ENCODE data around the gene CHMP1B. TPM values are rescaled to one million over a fixed set of nuclear protein-coding genes. Genes with fewer than 3 reads are reported as not detected.

The CHMP1B gene
- total RNA-seq, 1 donor from 2014 or later = 29.4 TPM

DNA sequence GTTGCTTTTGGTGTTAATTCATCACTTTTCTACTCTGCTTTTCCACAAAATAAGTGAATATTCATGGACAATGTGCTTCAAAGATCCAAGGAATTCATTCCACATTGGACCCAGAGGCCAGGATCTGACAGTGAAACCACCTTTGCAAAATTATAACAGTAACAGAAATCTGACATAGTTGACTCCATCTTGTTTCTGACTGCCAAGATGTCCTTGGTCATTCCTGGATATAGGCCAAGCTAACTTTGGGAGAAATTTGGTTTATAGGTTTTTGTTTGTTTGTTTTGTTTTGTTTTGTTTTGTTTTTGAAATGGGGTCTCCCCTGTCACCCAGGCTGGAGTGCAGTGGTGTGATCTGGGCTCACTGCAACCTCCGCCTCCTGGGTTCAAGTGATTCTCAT lies 46.6 kb downstream of the CHMP1B start:
- DNase-seq = no peak
- H3K27me3 Mint-ChIP-seq = no peaks in the 10 kb centered on the region
- intact Hi-C loops (cut with micrococcal nuclease) = no loop called here
- TF ChIP-seq, protein P1, sequence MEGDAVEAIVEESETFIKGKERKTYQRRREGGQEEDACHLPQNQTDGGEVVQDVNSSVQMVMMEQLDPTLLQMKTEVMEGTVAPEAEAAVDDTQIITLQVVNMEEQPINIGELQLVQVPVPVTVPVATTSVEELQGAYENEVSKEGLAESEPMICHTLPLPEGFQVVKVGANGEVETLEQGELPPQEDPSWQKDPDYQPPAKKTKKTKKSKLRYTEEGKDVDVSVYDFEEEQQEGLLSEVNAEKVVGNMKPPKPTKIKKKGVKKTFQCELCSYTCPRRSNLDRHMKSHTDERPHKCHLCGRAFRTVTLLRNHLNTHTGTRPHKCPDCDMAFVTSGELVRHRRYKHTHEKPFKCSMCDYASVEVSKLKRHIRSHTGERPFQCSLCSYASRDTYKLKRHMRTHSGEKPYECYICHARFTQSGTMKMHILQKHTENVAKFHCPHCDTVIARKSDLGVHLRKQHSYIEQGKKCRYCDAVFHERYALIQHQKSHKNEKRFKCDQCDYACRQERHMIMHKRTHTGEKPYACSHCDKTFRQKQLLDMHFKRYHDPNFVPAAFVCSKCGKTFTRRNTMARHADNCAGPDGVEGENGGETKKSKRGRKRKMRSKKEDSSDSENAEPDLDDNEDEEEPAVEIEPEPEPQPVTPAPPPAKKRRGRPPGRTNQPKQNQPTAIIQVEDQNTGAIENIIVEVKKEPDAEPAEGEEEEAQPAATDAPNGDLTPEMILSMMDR (IDR thresholded peaks at IDR 0.05) = no peak
- H3K27ac Mint-ChIP-seq = no peak overlapping the region
- peaks cover 7% of the 10 kb centered on the region for H3K4me1 Mint-ChIP-seq
- no peak overlapping the region for H3K4me3 Mint-ChIP-seq
- ATAC-seq (ENCODE audit: low read depth) = no peak
- CTCF ChIA-PET = no interaction called here
- H3K36me3 Mint-ChIP-seq (ENCODE audit: low read depth) = peaks cover 63% of the 10 kb centered on the region
- H3K9me3 Mint-ChIP-seq = no peaks in the 10 kb centered on the region
- POLR2A ChIA-PET = no interaction called here

DNA sequence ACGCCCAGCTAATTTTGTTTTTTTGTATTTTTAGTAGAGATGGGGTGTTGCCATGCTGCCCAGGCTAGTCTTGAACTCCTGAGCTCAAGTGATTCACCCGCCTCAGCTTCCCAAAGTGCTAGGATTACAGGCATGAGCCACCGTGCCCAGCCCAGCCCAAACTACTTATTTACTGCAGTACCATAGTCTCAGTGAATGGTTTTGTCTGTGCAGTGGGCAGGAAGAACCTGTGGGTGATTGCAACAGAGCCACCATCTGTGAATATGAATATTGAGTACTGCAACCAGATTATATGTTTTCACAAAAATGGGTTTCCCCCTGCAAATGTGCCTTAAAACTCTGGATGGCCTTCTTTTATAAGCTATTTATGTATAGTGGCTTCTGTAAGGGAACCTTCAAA lies 47.9 kb downstream of the CHMP1B start:
- ATAC-seq (ENCODE audit: low read depth) (no peak), DNase-seq (no peak)
- TF ChIP-seq, protein P1 (IDR thresholded peaks at IDR 0.05) = no peak
- Mint-ChIP-seq H3K9me3 (no peaks in the 10 kb centered on the region), H3K4me3 (no peak overlapping the region), H3K4me1 (peaks cover under 1% of the 10 kb centered on the region), H3K27me3 (no peaks in the 10 kb centered on the region), H3K27ac (no peak overlapping the region), H3K36me3 (ENCODE audit: low read depth) (peaks cover 59% of the 10 kb centered on the region)
- CTCF ChIA-PET = no interaction called here
- intact Hi-C loops (cut with micrococcal nuclease) = no loop called here
- POLR2A ChIA-PET = interaction anchor here (0.6 kb wide), 1 partner anchor 31 kb away, joined by 3 read pairs; no protein-coding TSS in a partner anchor

DNA sequence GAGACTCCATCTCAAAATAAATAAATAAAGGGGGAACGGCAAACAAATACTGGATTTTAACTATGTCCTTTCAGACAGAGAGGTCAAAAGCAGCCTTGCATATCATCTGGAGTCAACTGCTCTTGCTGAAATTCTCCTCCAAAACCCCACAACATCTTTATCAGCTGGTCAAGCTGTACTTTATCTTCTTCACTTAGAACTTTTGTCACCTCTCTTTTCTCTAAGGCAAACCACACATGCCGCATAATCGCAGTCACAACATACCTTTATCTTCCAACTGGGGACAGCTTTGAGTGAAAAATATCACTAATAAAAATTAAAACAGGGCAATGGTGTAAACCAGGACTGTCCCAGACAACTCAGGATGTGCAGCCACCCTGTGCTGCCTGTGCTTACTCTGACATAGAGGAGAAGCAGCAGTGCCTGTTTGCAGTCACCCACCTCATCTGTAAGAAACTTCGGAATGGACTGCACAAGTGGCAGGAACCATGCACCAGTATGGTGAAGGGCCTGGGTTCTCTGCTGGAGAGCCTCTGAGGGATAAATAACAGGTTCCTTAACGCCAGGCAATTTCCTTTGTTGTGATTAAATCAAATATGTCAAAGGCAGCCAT lies 50.7 kb downstream of the CHMP1B start:
- no peak overlapping the region for H3K27ac Mint-ChIP-seq
- peaks cover 53% of the 10 kb centered on the region for H3K36me3 Mint-ChIP-seq (ENCODE audit: low read depth)
- intact Hi-C loops (cut with micrococcal nuclease) = no loop called here
- CTCF ChIA-PET = interaction anchor here (1.1 kb wide), 1 partner anchor 35 kb away, joined by 5 read pairs; no protein-coding TSS in a partner anchor
- no peaks in the 10 kb centered on the region for H3K27me3 Mint-ChIP-seq
- ATAC-seq (ENCODE audit: low read depth) = no peak
- H3K9me3 Mint-ChIP-seq = no peaks in the 10 kb centered on the region
- no peak overlapping the region for H3K4me3 Mint-ChIP-seq
- TF ChIP-seq, protein P1 (IDR thresholded peaks at IDR 0.05) = no peak
- POLR2A ChIA-PET = interaction anchor here (0.6 kb wide), 1 partner anchor 9 kb away, joined by 6 read pairs; no protein-coding TSS in a partner anchor
- DNase-seq = no peak
- peaks cover 8% of the 10 kb centered on the region for H3K4me1 Mint-ChIP-seq

DNA sequence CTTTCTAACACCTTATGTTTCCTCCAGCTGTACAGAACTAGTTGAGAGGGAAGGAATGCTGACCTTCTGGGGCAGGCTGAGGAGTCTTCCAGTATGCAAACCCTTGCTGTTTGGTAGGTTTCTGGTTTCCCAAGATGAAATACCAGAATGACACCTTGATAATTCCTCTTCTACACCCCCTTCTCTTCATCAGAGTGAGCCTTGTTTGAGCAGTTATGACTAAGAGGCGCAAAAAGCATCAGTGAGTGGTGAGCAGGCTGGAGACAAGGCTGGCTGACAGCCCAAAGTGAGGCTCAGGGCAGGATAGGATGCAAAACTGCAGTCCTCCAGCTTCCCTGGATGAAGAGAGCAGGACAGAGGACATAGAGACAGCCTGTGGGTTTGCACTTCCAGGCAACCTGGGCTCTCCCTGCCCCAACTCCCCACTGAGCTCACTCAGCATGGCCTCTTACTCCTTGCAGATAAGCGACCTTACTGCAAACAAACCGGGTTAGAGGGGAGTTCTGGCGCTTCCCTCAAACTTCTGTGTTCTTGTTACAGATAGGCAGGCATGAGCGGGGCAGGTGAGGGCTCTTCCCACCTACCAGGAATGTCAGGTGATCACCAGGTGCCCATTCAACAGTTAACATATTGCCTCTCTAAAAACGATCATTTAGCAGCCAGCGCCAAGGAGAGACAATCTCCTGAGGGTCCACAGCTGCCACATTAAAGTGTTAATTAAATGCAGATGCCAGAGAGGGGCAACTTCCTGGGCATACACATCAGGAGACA lies 51.5 kb downstream of the CHMP1B start:
- POLR2A ChIA-PET = interaction anchor here (0.6 kb wide), 1 partner anchor 62 kb away, joined by 3 read pairs; no protein-coding TSS in a partner anchor
- H3K27me3 Mint-ChIP-seq = no peaks in the 10 kb centered on the region
- CTCF ChIA-PET = interaction anchor here (1.1 kb wide), 1 partner anchor 35 kb away, joined by 5 read pairs; no protein-coding TSS in a partner anchor
- H3K27ac Mint-ChIP-seq = no peak overlapping the region
- DNase-seq (no peak), ATAC-seq (ENCODE audit: low read depth) (no peak)
- TF ChIP-seq, protein P1 (IDR thresholded peaks at IDR 0.05) = no peak
- intact Hi-C loops (cut with micrococcal nuclease) = no loop called here
- H3K9me3 Mint-ChIP-seq = no peaks in the 10 kb centered on the region
- no peak overlapping the region for H3K4me3 Mint-ChIP-seq
- H3K4me1 Mint-ChIP-seq = peaks cover 16% of the 10 kb centered on the region
- H3K36me3 Mint-ChIP-seq (ENCODE audit: low read depth) = peaks cover 45% of the 10 kb centered on the region

Other genes starting within 250 kb of the CHMP1B start
- not detected in 2 replicates for gene SLC35G4, start 241.8 kb upstream of the CHMP1B start, total RNA-seq
- 0.22 TPM in 1 of 2 replicates, not detected in the other for gene GNAL, start 162.1 kb upstream of the CHMP1B start, total RNA-seq
- 39.0 and 52.9 TPM in 2 replicates for gene MPPE1, start 56.9 kb downstream of the CHMP1B start, total RNA-seq
- 5.8 and 7.5 TPM in 2 replicates for gene IMPA2, start 130.1 kb downstream of the CHMP1B start, total RNA-seq
- gene ANKRD62, start 242.4 kb downstream of the CHMP1B start, total RNA-seq = not detected in 2 replicates